Activated B cell treated with CpG ODN at 0.5 μM for 24 hours (primary cell): Measurements from ENCODE around the gene PPTC7. TPM values are rescaled to one million over a fixed set of nuclear protein-coding genes. Genes with fewer than 3 reads are reported as not detected.
A peak's percentile ranks its signal among the peaks of the same experiment; 100 is the strongest.
"Not testable (repeated sequence)": the region's sequence is repeated elsewhere in the genome, so short reads cannot be mapped to it uniquely, and the experiment has no call there.

Source experiments
- ATAC-seq: fragments of 200-7000 bp; cut with Tn5 transposase; one replicate; pipeline ENCODE4 v1.10.0; 2021; ENCODE audit warnings: low read depth, mild to moderate bottlenecking, moderate library complexity
- CTCF ChIA-PET: fragments of 350-600 bp; sonication (Branson Sonifier 250); formaldehyde crosslinking; loops from one replicate; lab custom pipeline; 2021; ENCODE audit warnings: antibody characterized with exemption; lab: Charles Lee
- POLR2A ChIA-PET: fragments of 350-600 bp; sonication (Branson Sonifier 250); formaldehyde crosslinking; loops from one replicate; lab custom pipeline; 2021; ENCODE audit warnings: antibody characterized with exemption; lab: Charles Lee
- DNase-seq: peaks from one replicate; pipeline ENCODE4 v3.0.0; 2022
- H3K27ac Mint-ChIP-seq: one replicate; pipeline ENCODE4 v1.8.0; 2020; ENCODE audit warnings: mixed read lengths
- H3K27me3 Mint-ChIP-seq: one replicate; pipeline ENCODE4 v1.8.0; 2021; ENCODE audit warnings: mixed read lengths
- H3K36me3 Mint-ChIP-seq: one replicate; pipeline ENCODE4 v1.8.0; 2021; ENCODE audit warnings: low read depth, mixed read lengths
- H3K4me1 Mint-ChIP-seq: one replicate; pipeline ENCODE4 v1.8.0; 2021; ENCODE audit warnings: mixed read lengths
- H3K4me3 Mint-ChIP-seq: one replicate; pipeline ENCODE4 v1.8.0; 2020; ENCODE audit warnings: mild to moderate bottlenecking, mixed read lengths
- H3K9me3 Mint-ChIP-seq: one replicate; pipeline ENCODE4 v1.8.0; 2020; ENCODE audit warnings: mixed read lengths
- CTCF ChIP-seq: fragments of 200-600 bp; IDR thresholded peaks from one replicate; pipeline ENCODE4 v1.8.0; 2022; ENCODE audit warnings: antibody characterized with exemption, mild to moderate bottlenecking
- intact Hi-C: fragments of 100-400 bp; cut with micrococcal nuclease; formaldehyde crosslinking; loops from one replicate; pipeline ENCODE4 v1.15.1; 2024
- total RNA-seq: library from RNA; stranded (reverse); gene quantifications from 2 replicates; pipeline ENCODE4 v1.2.3, GENCODE V29; 2022

The PPTC7 gene
- total RNA-seq, 1 donor from 2014 or later: 40.8 TPM

GRCh38 chr12:110561471-110562201 lies 21.5 kb downstream of the PPTC7 start:
- Mint-ChIP-seq H3K36me3 (peaks cover 16% of the 10 kb centered on the region), H3K4me3 (peak overlapping the region; percentile 56), H3K27me3 (no peaks in the 10 kb centered on the region), H3K4me1 (peaks cover 88% of the 10 kb centered on the region), H3K27ac (peak overlapping the region; percentile 81), H3K9me3 (peaks cover 3% of the 10 kb centered on the region)
- intact Hi-C loops: loop anchor here (1.0 to 5.0 kb wide), 2 partner anchors 59 to 126 kb away; partner anchors contain the start of genes HVCN1, RAD9B and VPS29
- no peak for TF ChIP-seq CTCF
- DNase-seq: no peak
- ATAC-seq: no peak
- ChIA-PET POLR2A (interaction anchor here (0.6 to 4.1 kb wide), 4 partner anchors 14 to 111 kb away, joined by 3 to 50 read pairs (median 10); partner anchors contain the start of gene ARPC3), CTCF (interaction anchor here (0.8 to 3.9 kb wide), 3 partner anchors 10 to 93 kb away, joined by 3 to 15 read pairs (median 4); partner anchors contain the start of gene FAM216A)

DNA sequence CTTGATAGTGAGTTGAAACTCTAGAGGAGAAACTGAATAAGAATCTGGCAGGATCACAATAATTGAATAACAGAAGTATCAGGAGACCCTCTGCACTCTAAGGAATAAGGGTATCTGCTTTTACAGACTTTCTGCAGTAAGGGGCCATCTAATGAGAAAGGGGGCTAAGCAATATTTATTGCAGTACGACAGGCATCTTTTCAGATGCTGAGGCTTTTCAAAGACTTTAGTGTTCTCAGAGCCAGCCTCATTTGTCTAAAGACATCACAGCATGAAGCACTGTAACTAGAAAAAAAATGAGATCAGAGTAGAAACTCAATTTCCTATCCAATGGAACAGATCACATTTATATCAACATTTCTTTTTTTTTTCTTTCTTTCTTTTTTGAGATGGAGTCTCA lies 22.2 kb downstream of the PPTC7 start:
- ATAC-seq (no peak), DNase-seq (no peak)
- Mint-ChIP-seq H3K4me1 (peaks cover 87% of the 10 kb centered on the region), H3K36me3 (peaks cover 16% of the 10 kb centered on the region), H3K4me3 (no peak overlapping the region), H3K9me3 (peaks cover 3% of the 10 kb centered on the region), H3K27ac (peak overlapping the region; percentile 59), H3K27me3 (no peaks in the 10 kb centered on the region)
- no peak for TF ChIP-seq CTCF
- CTCF ChIA-PET: interaction anchor here (1.0 to 3.9 kb wide), 2 partner anchors 9 to 39 kb away, joined by 3 to 15 read pairs; no protein-coding TSS in a partner anchor
- intact Hi-C loops: loop anchor here (1.0 to 5.0 kb wide), 2 partner anchors 9 to 126 kb away; partner anchors contain the start of gene HVCN1
- POLR2A ChIA-PET: interaction anchor here (0.6 to 4.1 kb wide), 3 partner anchors 15 to 97 kb away, joined by 5 to 50 read pairs (median 15); no protein-coding TSS in a partner anchor

- no peak for TF ChIP-seq CTCF
- DNase-seq: no peak
- ATAC-seq: no peak
- POLR2A ChIA-PET: no interaction called here
- intact Hi-C loops: loop anchor here (1.0 to 5.0 kb wide), 2 partner anchors 8 to 127 kb away; partner anchors contain the start of gene HVCN1
- H3K36me3 Mint-ChIP-seq: peaks cover 16% of the 10 kb centered on the region
- no peaks in the 10 kb centered on the region for H3K27me3 Mint-ChIP-seq
- H3K27ac Mint-ChIP-seq: no peak overlapping the region
- peaks cover 3% of the 10 kb centered on the region for H3K9me3 Mint-ChIP-seq
- CTCF ChIA-PET: interaction anchor here (0.6 to 3.9 kb wide), 2 partner anchors 40 to 110 kb away, joined by 3 to 15 read pairs; partner anchors contain the start of gene ARPC3
- peaks cover 86% of the 10 kb centered on the region for H3K4me1 Mint-ChIP-seq
- no peak overlapping the region for H3K4me3 Mint-ChIP-seq
These were observed 23.1 kb downstream of the PPTC7 start for GRCh38 chr12:110560048-110560447.

DNA sequence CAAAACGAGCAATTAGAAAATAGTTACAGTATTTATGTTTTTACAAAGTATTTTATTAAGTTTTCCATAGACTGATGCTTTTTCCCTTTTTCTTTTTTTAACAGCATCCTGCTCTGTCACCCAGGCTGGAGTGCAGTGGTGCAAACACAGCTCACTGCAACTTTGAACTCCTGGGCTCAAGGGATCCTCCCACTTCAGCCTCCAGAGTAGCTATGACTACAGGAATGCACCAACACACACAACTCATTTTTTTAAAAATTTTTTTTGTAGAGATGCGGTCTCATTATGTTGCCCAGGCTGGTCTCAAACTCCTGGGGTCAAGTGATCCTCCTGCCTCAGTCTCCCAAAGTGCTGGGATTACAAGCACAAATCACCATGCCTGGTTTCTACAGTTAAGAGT lies 24.2 kb downstream of the PPTC7 start:
- H3K9me3 Mint-ChIP-seq, ATAC-seq, intact Hi-C loops, DNase-seq, CTCF ChIA-PET, H3K4me3 Mint-ChIP-seq, H3K27me3 Mint-ChIP-seq: not testable (repeated sequence)
- Mint-ChIP-seq H3K36me3 (peaks cover 18% of the 10 kb centered on the region), H3K4me1 (peaks cover 84% of the 10 kb centered on the region), H3K27ac (peak overlapping the region; percentile 24)
- POLR2A ChIA-PET: interaction anchor here (0.5 kb wide), 1 partner anchor 10 kb away, joined by 6 read pairs; no protein-coding TSS in a partner anchor

DNA sequence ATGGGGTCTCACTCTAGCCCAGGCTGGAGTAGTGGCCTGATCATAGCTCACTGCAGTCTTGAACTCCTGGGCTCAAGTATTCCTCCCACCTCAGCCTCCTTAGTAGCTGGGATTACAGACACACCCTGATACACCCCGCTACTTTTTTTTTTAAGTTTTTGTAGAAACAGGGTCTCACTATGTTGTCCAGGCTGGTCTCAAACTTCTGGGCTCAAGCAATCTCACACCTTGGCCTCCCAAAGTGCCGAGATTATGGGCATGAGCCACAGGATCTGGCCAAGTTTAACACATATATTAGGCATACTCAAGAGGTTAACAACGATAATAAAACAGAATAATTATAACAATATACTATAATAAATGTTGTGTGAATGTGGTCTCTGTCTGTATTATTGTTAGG lies 25.8 kb downstream of the PPTC7 start:
- CTCF ChIA-PET: interaction anchor here (1.7 kb wide), 1 partner anchor 43 kb away, joined by 6 read pairs; no protein-coding TSS in a partner anchor
- no peak for ATAC-seq
- intact Hi-C loops: no loop called here
- POLR2A ChIA-PET: no interaction called here
- H3K9me3 Mint-ChIP-seq: peaks cover 3% of the 10 kb centered on the region
- no peak overlapping the region for H3K4me3 Mint-ChIP-seq
- no peak for DNase-seq
- H3K27me3 Mint-ChIP-seq: no peaks in the 10 kb centered on the region
- H3K27ac Mint-ChIP-seq: peak overlapping the region; percentile 50
- TF ChIP-seq CTCF: no peak
- H3K36me3 Mint-ChIP-seq: peaks cover 20% of the 10 kb centered on the region
- H3K4me1 Mint-ChIP-seq: peaks cover 71% of the 10 kb centered on the region
